Psoas muscle (tissue), 8 donors: ENCODE results near the gene SLC8A3. TPM values are rescaled to one million over a fixed set of nuclear protein-coding genes. Genes with fewer than 3 reads are reported as not detected.

Experiments used
- ATAC-seq, 4 donors: fragments of 200-7000 bp; cut with Tn5 transposase; one replicate each; pipeline ENCODE4 v1.9.1; 2020; ENCODE audit warnings: moderate library complexity in 3 of 4, mild to moderate bottlenecking in 2 of 4
- DNase-seq, 2 donors: peaks; one replicate each; pipeline ENCODE4 v3.0.0-alpha.2; 2020
- H3K27ac ChIP-seq: fragments of 200-600 bp; one replicate; pipeline ENCODE4 v1.8.0; 2022
- H3K27me3 ChIP-seq, 3 donors: fragments of 200-600 bp in 1 of 3; one replicate each; pipeline versions ENCODE4 v1.6.1 to v1.8.0; 2013 to 2022; ENCODE audit warnings: low read length in 2 of 3, mild to moderate bottlenecking in 2 of 3, moderate library complexity in 1 of 3; ENCODE audit not compliant: insufficient read depth in 3 of 3
- H3K36me3 ChIP-seq, 2 donors: fragments of 200-600 bp in 1 of 2; one replicate each; pipeline versions ENCODE4 v1.6.1 to v1.8.0; 2013 to 2022; ENCODE audit warnings: low read depth in 1 of 2, mild to moderate bottlenecking in 1 of 2, moderate library complexity in 1 of 2; ENCODE audit not compliant: insufficient read depth in 1 of 2
- H3K4me1 ChIP-seq: fragments of 200-600 bp; one replicate; pipeline ENCODE4 v1.8.0; 2022
- H3K4me3 ChIP-seq: fragments of 200-600 bp; one replicate; pipeline ENCODE4 v1.8.0; 2022; ENCODE audit warnings: mild to moderate bottlenecking
- H3K9me3 ChIP-seq: fragments of 200-600 bp; one replicate; pipeline ENCODE4 v1.8.0; 2022
- WGBS, 3 donors: extraction: QIAGEN DNeasy Blood & Tissue Kit; methylation state at CpG; one replicate each; pipeline versions ENCODE4 v1.1.6 to v1.1.7; 2013; 5-methylcytosine and 5-hydroxymethylcytosine counted together
- intact Hi-C, 2 donors: fragments of 100-400 bp; cut with DNase I; formaldehyde crosslinking; loops; one replicate each; pipeline versions ENCODE4 v1.11.0 to v1.14.2; 2022
- polyA plus RNA-seq, 3 donors: library from polyadenylated mRNA; stranded (reverse); fragments of 200-250 nt; gene quantifications; one replicate each; pipeline ENCODE4 v1.2.3, GENCODE V29; 2013
- total RNA-seq, 4 donors: library from RNA; stranded (reverse); fragmentation: NEBNext Ultra II Directional in 2 of 4; extraction: Animal tissue kit (Norgen Biotek cat#: 25700) in 2 of 4; gene quantifications; one replicate each; pipeline versions ENCODE4 v1.2.1 to v1.2.4, GENCODE V29; 2021 to 2023
- TF ChIP-seq, protein P1 (sequence below): fragments of 200-600 bp; IDR thresholded peaks from one replicate; pipeline ENCODE4 v1.8.0; 2022; ENCODE audit warnings: antibody characterized with exemption
- donor health status: healthy with polysubstance abuse.
- donor health status: DM: no; HTN: no; CAD: no; lungs with moderate emphysema.
- donor health status: Bipolar disorder and iron deficiency.
- donor health status: healthy.
- donor health status: DM: yes; HTN: yes; CAD: no.
- donor health status: DM: no; HTN: no; CAD: no.
- donor health status: DM: no; HTN: no; CAD: no.
- donor health status: DM: yes; HTN: yes; CAD: no.

The SLC8A3 gene
- total and polyA plus RNA-seq, 7 donors: 10.8 to 53.6 (median 20.8) TPM

DNA sequence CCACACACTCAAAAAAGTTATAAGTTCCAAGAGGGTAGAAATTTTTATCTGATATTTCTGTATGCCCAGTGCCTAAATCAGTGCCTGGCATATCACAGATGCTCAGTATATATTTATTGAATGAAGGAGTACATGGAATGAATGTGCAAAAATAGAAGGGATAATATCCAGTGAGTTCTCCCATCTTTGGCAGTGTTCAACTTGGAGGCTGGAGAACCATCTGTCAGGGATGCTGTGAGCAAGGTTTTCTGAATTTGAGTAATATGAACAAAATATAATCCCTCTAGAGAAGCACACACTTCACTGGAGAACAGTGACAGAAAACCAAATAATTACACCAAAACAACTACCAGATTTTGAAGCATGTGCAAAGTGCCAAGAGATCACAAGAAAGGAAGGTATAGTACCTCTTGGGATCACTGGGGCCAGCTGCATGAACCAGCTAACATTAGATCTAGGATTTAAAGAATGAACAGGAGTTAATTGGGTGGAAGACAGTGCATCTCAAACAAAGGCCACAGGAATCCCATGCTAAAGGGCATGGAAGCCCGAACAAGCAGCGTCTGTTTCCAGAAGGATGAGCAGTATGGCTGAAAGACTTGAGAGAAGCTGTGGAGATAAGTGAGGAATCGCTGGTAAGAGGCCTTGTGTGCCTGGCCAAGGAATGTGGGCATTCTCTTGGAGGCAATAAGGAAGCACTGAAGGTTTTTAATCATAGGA lies 11.5 kb downstream of the SLC8A3 start:
- Histone ChIP-seq H3K36me3 (peaks cover 0 to 35% of the 10 kb centered on the region in 2 donors), H3K4me1 (peaks cover 41% of the 10 kb centered on the region), H3K27ac (no peak overlapping the region), H3K9me3 (no peaks in the 10 kb centered on the region), H3K4me3 (no peak overlapping the region), H3K27me3 (no peaks in the 10 kb centered on the region)
- ATAC-seq: no peak
- intact Hi-C loops: no loop called here
- TF ChIP-seq, protein P1, sequence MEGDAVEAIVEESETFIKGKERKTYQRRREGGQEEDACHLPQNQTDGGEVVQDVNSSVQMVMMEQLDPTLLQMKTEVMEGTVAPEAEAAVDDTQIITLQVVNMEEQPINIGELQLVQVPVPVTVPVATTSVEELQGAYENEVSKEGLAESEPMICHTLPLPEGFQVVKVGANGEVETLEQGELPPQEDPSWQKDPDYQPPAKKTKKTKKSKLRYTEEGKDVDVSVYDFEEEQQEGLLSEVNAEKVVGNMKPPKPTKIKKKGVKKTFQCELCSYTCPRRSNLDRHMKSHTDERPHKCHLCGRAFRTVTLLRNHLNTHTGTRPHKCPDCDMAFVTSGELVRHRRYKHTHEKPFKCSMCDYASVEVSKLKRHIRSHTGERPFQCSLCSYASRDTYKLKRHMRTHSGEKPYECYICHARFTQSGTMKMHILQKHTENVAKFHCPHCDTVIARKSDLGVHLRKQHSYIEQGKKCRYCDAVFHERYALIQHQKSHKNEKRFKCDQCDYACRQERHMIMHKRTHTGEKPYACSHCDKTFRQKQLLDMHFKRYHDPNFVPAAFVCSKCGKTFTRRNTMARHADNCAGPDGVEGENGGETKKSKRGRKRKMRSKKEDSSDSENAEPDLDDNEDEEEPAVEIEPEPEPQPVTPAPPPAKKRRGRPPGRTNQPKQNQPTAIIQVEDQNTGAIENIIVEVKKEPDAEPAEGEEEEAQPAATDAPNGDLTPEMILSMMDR: no peak
- WGBS, 3 donors: 70 to 80% (median 71%) methylated on average over 3 of the region's 3 CpGs
- DNase-seq: no peak

GRCh38 chr14:70173569-70173968 lies 15.2 kb downstream of the SLC8A3 start:
- H3K4me3 ChIP-seq: no peak overlapping the region
- TF ChIP-seq, protein P1: no peak
- H3K36me3 ChIP-seq: peaks cover 0 to 29% of the 10 kb centered on the region in 2 donors
- DNase-seq (peak in 1 of 2 donors; percentile 56), ATAC-seq (peak in 3 of 4 donors; percentile 20 to 69 (median 36))
- H3K27ac ChIP-seq: no peak overlapping the region
- intact Hi-C loops: no loop called here
- H3K9me3 ChIP-seq: no peaks in the 10 kb centered on the region
- H3K27me3 ChIP-seq: no peaks in the 10 kb centered on the region
- H3K4me1 ChIP-seq: peaks cover 32% of the 10 kb centered on the region
- 49 to 79% (median 60%) methylated on average over 6 of the region's 6 CpGs for WGBS, 3 donors

- no peak for ATAC-seq
- TF ChIP-seq, protein P1: no peak
- peaks cover 32% of the 10 kb centered on the region for H3K4me1 ChIP-seq
- no peak overlapping the region for H3K27ac ChIP-seq
- no peak overlapping the region for H3K4me3 ChIP-seq
- no peaks in the 10 kb centered on the region for H3K27me3 ChIP-seq
- H3K36me3 ChIP-seq: peaks cover 0 to 29% of the 10 kb centered on the region in 2 donors
- intact Hi-C loops: no loop called here
- DNase-seq: no peak
- H3K9me3 ChIP-seq: no peaks in the 10 kb centered on the region
- WGBS, 3 donors: 72 to 85% (median 72%) methylated on average over 8 of the region's 8 CpGs
Measured at GRCh38 chr14:70171726-70172125, 17.0 kb downstream of the SLC8A3 start.

DNA sequence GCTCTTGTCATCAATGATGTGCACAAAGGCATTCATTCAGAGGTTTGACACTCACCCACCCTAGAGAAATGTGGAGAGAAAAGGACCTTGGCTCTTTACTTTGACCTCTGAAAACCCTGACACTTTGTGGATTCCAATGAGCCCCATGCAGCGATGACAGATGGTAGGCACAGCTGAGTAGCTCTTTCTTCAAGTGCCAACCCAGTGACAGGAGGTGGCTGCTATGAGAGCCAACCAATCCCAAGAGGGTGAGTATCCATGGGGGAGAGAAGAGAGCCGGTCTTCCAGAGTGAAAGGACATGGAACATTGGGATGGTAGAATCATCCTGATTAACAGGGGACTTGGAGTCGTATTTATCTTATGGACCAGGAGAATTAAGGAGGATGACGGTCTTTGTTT lies 17.8 kb downstream of the SLC8A3 start:
- Histone ChIP-seq H3K27me3 (no peaks in the 10 kb centered on the region), H3K36me3 (peaks cover 7 to 33% of the 10 kb centered on the region in 2 donors)
- intact Hi-C loops: no loop called here

More for the DNA sequence above, 17.8 kb downstream of the SLC8A3 start:
- ATAC-seq (peak; percentile 66 to 85 (median 71)), DNase-seq (no peak)
- TF ChIP-seq, protein P1: no peak
- peaks cover 32% of the 10 kb centered on the region for H3K4me1 ChIP-seq
- H3K9me3 ChIP-seq: no peaks in the 10 kb centered on the region
- no peak overlapping the region for H3K4me3 ChIP-seq
- 56 to 64% (median 60%) methylated on average over 4 of the region's 4 CpGs for WGBS, 3 donors
- peak overlapping the region; percentile 30 for H3K27ac ChIP-seq
